Activated T-helper 9 cell treated with anti-CD3 and anti-CD28 coated beads, Interleukin-2, amount 50 U/mL, for 16 hours (primary cell): ENCODE data around the gene LRRK1.

Source experiments
- DNase-seq: peaks from one replicate; pipeline ENCODE4 v3.0.0-alpha.2; 2020; ENCODE audit warnings: low read depth

The LRRK1 gene

GRCh38 chr15:101112336-101113113, 193.4 kb downstream of the LRRK1 start:
- DNase-seq: no peak

GRCh38 chr15:101113114-101114005, 194.2 kb downstream of the LRRK1 start:
- no peak for DNase-seq

- no peak for DNase-seq
These were observed 195.0 kb downstream of the LRRK1 start for GRCh38 chr15:101114166-101114565.

- no peak for DNase-seq
These were observed 195.5 kb downstream of the LRRK1 start for GRCh38 chr15:101114610-101115009.

- no peak for DNase-seq
These were observed 196.2 kb downstream of the LRRK1 start for GRCh38 chr15:101115393-101115785.

- DNase-seq: no peak
These were observed 196.9 kb downstream of the LRRK1 start for GRCh38 chr15:101115786-101116680.

GRCh38 chr15:101116681-101116976, 197.5 kb downstream of the LRRK1 start:
- DNase-seq: no peak

- no peak for DNase-seq
These were observed 199.0 kb downstream of the LRRK1 start for GRCh38 chr15:101118116-101118515.

GRCh38 chr15:101118615-101119014, 199.5 kb downstream of the LRRK1 start:
- no peak for DNase-seq

GRCh38 chr15:101119181-101119580, 200.0 kb downstream of the LRRK1 start:
- DNase-seq: no peak
